ENCODE results near the gene C2orf92.
A peak's percentile ranks its signal among the peaks of the same experiment; 100 is the strongest.

Gene C2orf92

GRCh38 chr2:97714084-97714949, 44.8 kb downstream of the C2orf92 start:
- DNase-seq (ENCODE audit: low read depth in 2 of 2) = no peak

GRCh38 chr2:97714950-97715652, 45.6 kb downstream of the C2orf92 start:
- no peak for DNase-seq (ENCODE audit: low read depth in 2 of 2)

GRCh38 chr2:97715951-97716694, 46.6 kb downstream of the C2orf92 start:
- no peak for DNase-seq (ENCODE audit: low read depth in 2 of 2)

GRCh38 chr2:97716695-97717612, 47.4 kb downstream of the C2orf92 start:
- DNase-seq (ENCODE audit: low read depth in 2 of 2) = no peak

GRCh38 chr2:97717613-97717995, 48.1 kb downstream of the C2orf92 start:
- no peak for DNase-seq (ENCODE audit: low read depth in 2 of 2)

GRCh38 chr2:97718051-97718882, 48.8 kb downstream of the C2orf92 start:
- peak; percentile 52 to 59 for DNase-seq (ENCODE audit: low read depth in 2 of 2)

- DNase-seq (ENCODE audit: low read depth in 2 of 2) = no peak
Observed at GRCh38 chr2:97718942-97719341, 49.4 kb downstream of the C2orf92 start.

GRCh38 chr2:97719362-97720155, 50.0 kb downstream of the C2orf92 start:
- no peak for DNase-seq (ENCODE audit: low read depth in 2 of 2)

GRCh38 chr2:97720746-97721145, 51.2 kb downstream of the C2orf92 start:
- no peak for DNase-seq (ENCODE audit: low read depth in 2 of 2)

GRCh38 chr2:97722227-97722626, 52.7 kb downstream of the C2orf92 start:
- no peak for DNase-seq (ENCODE audit: low read depth in 2 of 2)

GRCh38 chr2:97723156-97724072, 53.9 kb downstream of the C2orf92 start:
- no peak for DNase-seq (ENCODE audit: low read depth in 2 of 2)

- no peak for DNase-seq (ENCODE audit: low read depth in 2 of 2)
Observed at GRCh38 chr2:97724073-97724410, 54.5 kb downstream of the C2orf92 start.

- no peak for DNase-seq (ENCODE audit: low read depth in 2 of 2)
Observed at GRCh38 chr2:97724501-97724900, 55.0 kb downstream of the C2orf92 start.

- DNase-seq (ENCODE audit: low read depth in 2 of 2) = no peak
Observed at GRCh38 chr2:97724946-97725688, 55.6 kb downstream of the C2orf92 start.

- DNase-seq (ENCODE audit: low read depth in 2 of 2) = no peak
Observed at GRCh38 chr2:97726261-97727064, 57.0 kb downstream of the C2orf92 start.

GRCh38 chr2:97727296-97727695, 57.8 kb downstream of the C2orf92 start:
- no peak for DNase-seq (ENCODE audit: low read depth in 2 of 2)

- DNase-seq (ENCODE audit: low read depth in 2 of 2) = no peak
Observed at GRCh38 chr2:97728091-97728731, 58.7 kb downstream of the C2orf92 start.

Measured in stimulated activated CD8-positive, alpha-beta memory T cell treated with anti-CD3 and anti-CD28 coated beads, Interleukin-2, amount 100 ng/mL, for 1 hour (primary cell).